HG03097 (cell line): ENCODE measurements around the gene PEMT.

Experiments used
- ATAC-seq: cut with Tn5 transposase; IDR thresholded peaks from one replicate; pipeline ENCODE4 v1.9.1; 2021; ENCODE audit not compliant: unreplicated experiment, low FRiP score

Gene PEMT

GRCh38 chr17:17537311-17538099, 54.0 kb downstream of the PEMT start:
- no peak for ATAC-seq

- ATAC-seq = no peak
Measured at GRCh38 chr17:17536702-17537101, 54.8 kb downstream of the PEMT start.

GRCh38 chr17:17535957-17536356, 55.6 kb downstream of the PEMT start:
- no peak for ATAC-seq

GRCh38 chr17:17533901-17534441, 57.5 kb downstream of the PEMT start:
- ATAC-seq = no peak

GRCh38 chr17:17532991-17533390, 58.5 kb downstream of the PEMT start:
- ATAC-seq = no peak

GRCh38 chr17:17531156-17531555, 60.4 kb downstream of the PEMT start:
- ATAC-seq = no peak

- ATAC-seq = no peak
Measured at GRCh38 chr17:17528696-17529652, 62.5 kb downstream of the PEMT start.

- no peak for ATAC-seq
Measured at GRCh38 chr17:17527956-17528500, 63.5 kb downstream of the PEMT start.

GRCh38 chr17:17527534-17527933, 64.0 kb downstream of the PEMT start:
- ATAC-seq = no peak

- no peak for ATAC-seq
Measured at GRCh38 chr17:17526369-17526768, 65.1 kb downstream of the PEMT start.

GRCh38 chr17:17525956-17526355, 65.6 kb downstream of the PEMT start:
- no peak for ATAC-seq

GRCh38 chr17:17525311-17525710, 66.2 kb downstream of the PEMT start:
- no peak for ATAC-seq

GRCh38 chr17:17523731-17524490, 67.6 kb downstream of the PEMT start:
- ATAC-seq = no peak

GRCh38 chr17:17523001-17523730, 68.3 kb downstream of the PEMT start:
- no peak for ATAC-seq

GRCh38 chr17:17520599-17521232, 70.8 kb downstream of the PEMT start:
- ATAC-seq = no peak

GRCh38 chr17:17519886-17520285, 71.6 kb downstream of the PEMT start:
- no peak for ATAC-seq

GRCh38 chr17:17518951-17519350, 72.6 kb downstream of the PEMT start:
- ATAC-seq = no peak

- ATAC-seq = no peak
Measured at GRCh38 chr17:17518014-17518413, 73.5 kb downstream of the PEMT start.
